Measurements from ENCODE around the gene RBM47.

RBM47 gene
- total RNA-seq = 0 to 8.7 (median 0.45) reads per million in 9 experiments

- Mint-ChIP-seq H3K4me3 (peak within 1 kb of the TSS; percentile 7 to 40), H3K36me3 (ENCODE audit: insufficient read depth) (no peaks in the 10 kb centered on the region), H3K27me3 (peaks cover 59 to 70% of the 10 kb centered on the region in 2 donors), H3K27ac (no peak within 1 kb of the TSS), H3K9me3 (no peaks in the 10 kb centered on the region), H3K4me1 (ENCODE audit: low read depth in 2 of 2) (peaks cover 0 to 7% of the 10 kb centered on the region in 2 donors)
- DNase-seq = no peak
- ATAC-seq (replicated peaks) = no peak
Measured at GRCh38 chr4:40629401-40630334, at the start of gene RBM47. TSS of gene RBM47 (minus strand) at chr4:40629864. CDS start at chr4:40438893, 190,971 bp downstream.

DNA sequence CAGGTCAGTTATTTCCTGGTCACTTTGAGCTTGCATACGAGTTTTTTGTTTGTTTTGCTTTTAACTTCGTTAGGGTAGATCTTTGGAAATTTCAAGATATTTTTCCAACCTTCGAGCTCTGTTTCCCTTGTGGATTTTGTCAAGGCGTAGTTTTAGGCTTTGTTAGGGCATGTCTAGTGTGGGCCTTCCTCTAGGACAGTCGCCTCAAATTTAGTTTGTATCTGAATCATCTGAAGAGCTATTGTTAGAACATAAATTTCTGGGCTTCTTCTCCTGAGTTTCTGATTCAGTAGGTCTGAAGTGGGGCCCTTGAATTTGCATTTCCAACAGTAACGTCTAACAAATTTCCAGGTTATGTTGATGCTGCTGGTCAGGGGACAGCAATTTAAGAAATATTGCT lies 48.8 kb upstream of the RBM47 start:
- no peak for ATAC-seq (replicated peaks)
- H3K9me3 Mint-ChIP-seq = no peaks in the 10 kb centered on the region

DNA sequence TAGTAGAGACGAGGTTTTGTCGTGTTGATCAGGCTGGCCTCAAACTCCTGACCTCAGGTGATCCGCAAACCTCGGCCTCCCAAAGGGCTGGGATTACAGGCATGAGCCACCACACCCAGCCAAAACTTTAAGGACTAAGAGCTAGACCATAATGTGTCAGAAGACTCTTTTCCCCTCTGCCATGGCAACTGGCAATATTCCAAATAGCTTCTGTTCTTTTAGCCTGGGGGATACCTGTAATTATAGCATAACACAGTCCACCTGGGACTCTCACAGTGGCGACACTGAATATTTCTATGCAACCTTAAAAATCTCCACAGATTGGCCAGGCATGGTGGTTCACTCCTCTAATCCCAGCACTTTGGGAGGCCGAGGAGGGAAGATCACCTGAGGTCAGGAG lies 45.5 kb upstream of the RBM47 start:
- DNase-seq = no peak
- Mint-ChIP-seq H3K27me3 (no peaks in the 10 kb centered on the region), H3K4me1 (ENCODE audit: low read depth in 2 of 2) (peaks cover 10 to 16% of the 10 kb centered on the region in 2 donors), H3K4me3 (no peak overlapping the region), H3K27ac (no peak overlapping the region), H3K9me3 (no peaks in the 10 kb centered on the region), H3K36me3 (ENCODE audit: insufficient read depth) (peaks cover 2% of the 10 kb centered on the region)
- ATAC-seq (replicated peaks) = no peak

More for the DNA sequence above, 48.8 kb upstream of the RBM47 start:
- DNase-seq = no peak
- Mint-ChIP-seq H3K4me1 (ENCODE audit: low read depth in 2 of 2) (peaks cover under 1 to 4% of the 10 kb centered on the region in 2 donors), H3K27ac (no peak overlapping the region), H3K36me3 (ENCODE audit: insufficient read depth) (peaks cover 1% of the 10 kb centered on the region), H3K27me3 (no peaks in the 10 kb centered on the region), H3K4me3 (no peak overlapping the region)

- H3K36me3 Mint-ChIP-seq (ENCODE audit: insufficient read depth) = peaks cover 2% of the 10 kb centered on the region
- H3K4me1 Mint-ChIP-seq (ENCODE audit: low read depth in 2 of 2) = peaks cover 10 to 16% of the 10 kb centered on the region in 2 donors
- peak overlapping the region; percentile 85 to 93 for H3K27ac Mint-ChIP-seq
Measured at GRCh38 chr4:40672528-40673522, 43.2 kb upstream of the RBM47 start.

DNA sequence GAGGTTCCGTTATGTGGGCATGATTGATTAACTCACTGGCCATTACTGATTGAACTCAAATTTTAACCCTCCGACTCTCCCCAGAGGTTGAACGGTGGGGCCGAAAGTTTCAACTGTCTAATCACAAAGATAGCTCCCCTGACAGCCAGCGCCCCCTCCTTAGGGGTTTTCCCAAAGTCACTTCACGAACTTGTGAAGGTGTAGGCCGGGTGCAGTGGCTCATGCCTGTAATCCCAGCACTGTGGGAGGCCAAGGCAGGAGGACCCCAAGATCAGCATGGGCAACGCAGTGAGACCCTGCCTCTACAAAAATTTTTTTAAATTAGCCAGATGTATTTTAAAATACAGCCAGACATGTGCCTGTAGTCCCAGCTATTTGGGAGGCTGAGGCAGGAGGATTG lies 39.8 kb upstream of the RBM47 start:
- no peak for DNase-seq
- ATAC-seq (replicated peaks) = no peak
- peaks cover 2% of the 10 kb centered on the region for H3K36me3 Mint-ChIP-seq (ENCODE audit: insufficient read depth)
- H3K9me3 Mint-ChIP-seq = no peaks in the 10 kb centered on the region
- H3K4me1 Mint-ChIP-seq (ENCODE audit: low read depth in 2 of 2) = peaks cover 10 to 16% of the 10 kb centered on the region in 2 donors
- H3K27ac Mint-ChIP-seq = no peak overlapping the region
- H3K4me3 Mint-ChIP-seq = no peak overlapping the region
- H3K27me3 Mint-ChIP-seq = no peaks in the 10 kb centered on the region

More at GRCh38 chr4:40672528-40673522, 43.2 kb upstream of the RBM47 start:
- DNase-seq (peak in 2 of 3 experiments; percentile 1 to 30), ATAC-seq (replicated peaks) (peak; percentile 85)
- no peaks in the 10 kb centered on the region for H3K27me3 Mint-ChIP-seq
- no peaks in the 10 kb centered on the region for H3K9me3 Mint-ChIP-seq
- peak overlapping the region; percentile 45 to 71 for H3K4me3 Mint-ChIP-seq

GRCh38 chr4:40665842-40666241 lies 36.2 kb upstream of the RBM47 start:
- Mint-ChIP-seq H3K36me3 (ENCODE audit: insufficient read depth) (no peaks in the 10 kb centered on the region), H3K9me3 (no peaks in the 10 kb centered on the region), H3K4me1 (ENCODE audit: low read depth in 2 of 2) (no peaks in the 10 kb centered on the region), H3K27ac (no peak overlapping the region), H3K27me3 (no peaks in the 10 kb centered on the region), H3K4me3 (no peak overlapping the region)
- DNase-seq = no peak
- no peak for ATAC-seq (replicated peaks)

GRCh38 chr4:40662962-40663604 lies 33.4 kb upstream of the RBM47 start:
- Mint-ChIP-seq H3K9me3 (no peaks in the 10 kb centered on the region), H3K4me1 (ENCODE audit: low read depth in 2 of 2) (no peaks in the 10 kb centered on the region), H3K27me3 (no peaks in the 10 kb centered on the region), H3K27ac (no peak overlapping the region), H3K36me3 (ENCODE audit: insufficient read depth) (no peaks in the 10 kb centered on the region), H3K4me3 (no peak overlapping the region)
- no peak for ATAC-seq (replicated peaks)
- DNase-seq = no peak

DNA sequence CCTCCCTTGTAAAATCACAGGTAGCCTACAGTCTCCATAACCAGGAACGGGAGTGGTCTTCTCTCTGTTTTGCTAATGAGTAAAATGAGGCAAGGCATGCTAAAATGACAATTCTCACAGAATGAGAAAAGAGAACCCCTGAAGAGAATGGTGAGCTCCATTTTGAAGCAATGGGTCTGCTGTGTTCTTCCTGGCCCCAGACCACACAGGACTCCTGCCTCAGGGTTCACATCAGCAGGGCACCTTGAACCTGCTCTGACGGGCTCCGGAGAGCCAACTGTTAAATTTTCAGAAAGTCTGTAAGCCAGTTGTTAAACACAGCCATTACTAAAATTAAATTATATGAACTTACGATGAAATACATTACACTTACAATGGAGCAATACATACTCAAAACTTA lies 32.1 kb upstream of the RBM47 start:
- DNase-seq (no peak), ATAC-seq (replicated peaks) (no peak)
- H3K9me3 Mint-ChIP-seq = no peaks in the 10 kb centered on the region
- no peaks in the 10 kb centered on the region for H3K27me3 Mint-ChIP-seq
- no peaks in the 10 kb centered on the region for H3K36me3 Mint-ChIP-seq (ENCODE audit: insufficient read depth)
- H3K4me3 Mint-ChIP-seq = no peak overlapping the region
- H3K4me1 Mint-ChIP-seq (ENCODE audit: low read depth in 2 of 2) = no peaks in the 10 kb centered on the region
- H3K27ac Mint-ChIP-seq = no peak overlapping the region

DNA sequence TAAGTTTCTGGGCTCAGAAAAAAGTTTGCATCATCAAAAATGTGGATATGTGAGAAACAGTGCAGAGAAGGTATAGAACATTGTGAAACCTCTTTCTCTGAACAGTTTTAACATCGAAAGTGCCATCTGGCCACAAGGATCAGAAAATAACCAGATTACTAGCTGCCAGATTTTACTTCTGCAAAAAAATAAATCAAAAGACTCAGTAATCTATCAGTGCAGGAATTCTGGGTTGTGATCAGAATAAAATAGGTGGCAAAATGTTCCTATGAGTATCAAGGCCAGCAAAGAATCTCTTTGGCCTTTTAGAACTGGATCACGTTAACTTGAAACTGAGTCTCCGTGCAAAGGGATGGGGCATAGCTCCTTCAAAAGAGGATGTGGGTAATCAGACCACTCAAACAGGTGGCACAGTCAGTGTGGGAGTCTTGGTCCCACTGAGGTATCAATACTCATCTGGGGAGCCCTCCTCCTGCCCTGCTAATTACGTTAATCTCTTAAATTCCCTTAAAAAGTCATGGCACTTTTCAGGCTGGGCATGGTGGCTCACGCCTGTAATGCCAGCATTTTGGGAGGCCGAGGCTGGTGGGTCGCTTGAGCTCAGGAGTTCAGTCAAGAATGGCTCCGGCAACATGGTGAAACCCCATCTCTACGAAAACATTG lies 26.7 kb upstream of the RBM47 start:
- Mint-ChIP-seq H3K27me3 (peaks cover 0 to 3% of the 10 kb centered on the region in 2 donors), H3K4me3 (no peak overlapping the region), H3K36me3 (ENCODE audit: insufficient read depth) (no peaks in the 10 kb centered on the region), H3K4me1 (ENCODE audit: low read depth in 2 of 2) (no peaks in the 10 kb centered on the region), H3K27ac (no peak overlapping the region), H3K9me3 (no peaks in the 10 kb centered on the region)
- ATAC-seq (replicated peaks) (no peak), DNase-seq (no peak)

DNA sequence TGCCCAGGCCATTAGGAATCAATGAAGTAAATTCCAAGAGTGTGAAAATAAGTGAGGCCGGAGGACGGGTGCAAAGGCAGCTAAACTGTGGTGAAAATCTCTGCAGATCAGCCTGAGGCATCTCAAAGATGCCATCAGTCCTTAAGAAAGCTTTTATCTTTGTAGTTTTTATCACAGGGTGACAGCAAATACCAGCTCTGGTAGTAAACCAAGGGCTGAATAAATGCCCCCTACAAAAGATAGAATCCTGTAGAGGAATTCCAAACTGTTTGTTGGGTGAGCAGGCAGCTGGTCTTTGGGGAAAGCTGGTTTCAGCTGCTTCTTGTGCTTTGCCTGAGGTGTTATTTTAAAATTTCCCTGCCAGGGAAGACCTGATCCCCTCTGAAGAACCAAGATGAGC lies 21.6 kb upstream of the RBM47 start:
- H3K27ac Mint-ChIP-seq = no peak overlapping the region
- no peaks in the 10 kb centered on the region for H3K4me1 Mint-ChIP-seq (ENCODE audit: low read depth in 2 of 2)
- no peak for DNase-seq
- peaks cover 2% of the 10 kb centered on the region for H3K36me3 Mint-ChIP-seq (ENCODE audit: insufficient read depth)
- peaks cover 8 to 12% of the 10 kb centered on the region in 2 donors for H3K27me3 Mint-ChIP-seq
- H3K9me3 Mint-ChIP-seq = no peaks in the 10 kb centered on the region
- no peak for ATAC-seq (replicated peaks)
- H3K4me3 Mint-ChIP-seq = no peak overlapping the region

GRCh38 chr4:40649321-40649720 lies 19.7 kb upstream of the RBM47 start:
- no peaks in the 10 kb centered on the region for H3K9me3 Mint-ChIP-seq
- H3K4me3 Mint-ChIP-seq = no peak overlapping the region
- no peaks in the 10 kb centered on the region for H3K4me1 Mint-ChIP-seq (ENCODE audit: low read depth in 2 of 2)
- no peak for DNase-seq
- peaks cover 8 to 18% of the 10 kb centered on the region in 2 donors for H3K27me3 Mint-ChIP-seq
- no peak for ATAC-seq (replicated peaks)
- H3K36me3 Mint-ChIP-seq (ENCODE audit: insufficient read depth) = peaks cover 2% of the 10 kb centered on the region
- H3K27ac Mint-ChIP-seq = no peak overlapping the region

- peaks cover 8 to 18% of the 10 kb centered on the region in 2 donors for H3K27me3 Mint-ChIP-seq
- no peaks in the 10 kb centered on the region for H3K9me3 Mint-ChIP-seq
- peaks cover 2% of the 10 kb centered on the region for H3K36me3 Mint-ChIP-seq (ENCODE audit: insufficient read depth)
- H3K4me3 Mint-ChIP-seq = no peak overlapping the region
- H3K4me1 Mint-ChIP-seq (ENCODE audit: low read depth in 2 of 2) = no peaks in the 10 kb centered on the region
- DNase-seq (no peak), ATAC-seq (replicated peaks) (no peak)
- no peak overlapping the region for H3K27ac Mint-ChIP-seq
Measured at GRCh38 chr4:40648742-40649281, 19.1 kb upstream of the RBM47 start.

Measured in effector memory CD8-positive, alpha-beta T cell (primary cell).